Measurements from ENCODE around the gene EXD1.

EXD1 gene

GRCh38 chr15:41154412-41154811 lies 76.1 kb downstream of the EXD1 start:
- no peak overlapping the region for H3K4me3 ChIP-seq (ENCODE audit: low read depth, low read length, poor library complexity, severe bottlenecking)
- no peak overlapping the region for H3K4me2 ChIP-seq (ENCODE audit: low read length)

DNA sequence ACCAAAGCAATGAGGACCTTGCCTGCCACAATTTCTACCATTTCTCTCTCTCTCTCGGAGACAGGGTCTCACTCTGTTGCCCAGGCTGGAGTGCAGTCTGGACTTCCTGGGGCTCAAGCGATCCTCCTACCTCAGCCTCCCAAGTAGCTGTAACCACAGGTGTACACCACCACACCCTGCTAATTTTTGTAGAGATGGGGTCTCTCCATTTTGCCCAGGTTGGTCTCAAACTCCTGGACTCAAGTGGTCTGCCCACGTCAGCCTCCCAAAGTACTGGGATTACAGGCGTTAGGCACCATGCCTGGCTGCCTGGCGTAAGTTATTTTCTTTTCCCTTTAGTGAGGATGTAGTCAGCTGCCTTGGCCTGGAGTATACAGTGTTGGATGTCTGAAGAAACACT lies 76.8 kb downstream of the EXD1 start:
- Histone ChIP-seq H3K9ac (ENCODE audit: low read length) (no peak overlapping the region), H3K79me2 (ENCODE audit: insufficient read depth, low read length) (no peaks in the 10 kb centered on the region), H3F3A (ENCODE audit: insufficient read depth, low read length) (no peaks in the 10 kb centered on the region), H3K4me2 (ENCODE audit: low read length) (no peak overlapping the region), H2AFZ (ENCODE audit: low read length) (no peak overlapping the region), H3K27me3 (ENCODE audit: insufficient read depth, low read length) (no peaks in the 10 kb centered on the region; the same call in 1 of the 2 replicates), H3K9me2 (ENCODE audit: low read depth, low read length) (no peaks in the 10 kb centered on the region), H3K4me3 (ENCODE audit: low read depth, low read length, poor library complexity, severe bottlenecking) (no peak overlapping the region), H3K27ac (ENCODE audit: low read depth, low read length, poor library complexity, severe bottlenecking) (no peak overlapping the region), H4K20me1 (ENCODE audit: insufficient read depth, low read length) (no peaks in the 10 kb centered on the region), H3K36me3 (ENCODE audit: insufficient read depth, low read length) (no peaks in the 10 kb centered on the region), H3K9me3 (ENCODE audit: low read length) (no peaks in the 10 kb centered on the region), H3K4me1 (ENCODE audit: insufficient read depth, low read length, severe bottlenecking) (no peaks in the 10 kb centered on the region)
- TF ChIP-seq CTCF (IDR thresholded peaks at IDR 0.05; ENCODE audit: low read length) (no peak), EZH2 (IDR thresholded peaks at IDR 0.05; ENCODE audit: borderline replicate concordance, low read length) (no peak)

More at GRCh38 chr15:41154412-41154811, 76.1 kb downstream of the EXD1 start:
- H3K4me1 ChIP-seq (ENCODE audit: insufficient read depth, low read length, severe bottlenecking): no peaks in the 10 kb centered on the region
- no peaks in the 10 kb centered on the region for H3K36me3 ChIP-seq (ENCODE audit: insufficient read depth, low read length)
- H4K20me1 ChIP-seq (ENCODE audit: insufficient read depth, low read length): no peaks in the 10 kb centered on the region
- no peaks in the 10 kb centered on the region for H3K79me2 ChIP-seq (ENCODE audit: insufficient read depth, low read length)
- H3K9ac ChIP-seq (ENCODE audit: low read length): no peak overlapping the region
- no peaks in the 10 kb centered on the region for H3F3A ChIP-seq (ENCODE audit: insufficient read depth, low read length)
- no peaks in the 10 kb centered on the region for H3K9me3 ChIP-seq (ENCODE audit: low read length)
- no peak for TF ChIP-seq EZH2 (IDR thresholded peaks at IDR 0.05; ENCODE audit: borderline replicate concordance, low read length)
- no peaks in the 10 kb centered on the region for H3K9me2 ChIP-seq (ENCODE audit: low read depth, low read length)
- no peak overlapping the region for H3K27ac ChIP-seq (ENCODE audit: low read depth, low read length, poor library complexity, severe bottlenecking)
- H2AFZ ChIP-seq (ENCODE audit: low read length): no peak overlapping the region
- H3K27me3 ChIP-seq (ENCODE audit: insufficient read depth, low read length): no peaks in the 10 kb centered on the region; the same call in 1 of the 2 replicates

DNA sequence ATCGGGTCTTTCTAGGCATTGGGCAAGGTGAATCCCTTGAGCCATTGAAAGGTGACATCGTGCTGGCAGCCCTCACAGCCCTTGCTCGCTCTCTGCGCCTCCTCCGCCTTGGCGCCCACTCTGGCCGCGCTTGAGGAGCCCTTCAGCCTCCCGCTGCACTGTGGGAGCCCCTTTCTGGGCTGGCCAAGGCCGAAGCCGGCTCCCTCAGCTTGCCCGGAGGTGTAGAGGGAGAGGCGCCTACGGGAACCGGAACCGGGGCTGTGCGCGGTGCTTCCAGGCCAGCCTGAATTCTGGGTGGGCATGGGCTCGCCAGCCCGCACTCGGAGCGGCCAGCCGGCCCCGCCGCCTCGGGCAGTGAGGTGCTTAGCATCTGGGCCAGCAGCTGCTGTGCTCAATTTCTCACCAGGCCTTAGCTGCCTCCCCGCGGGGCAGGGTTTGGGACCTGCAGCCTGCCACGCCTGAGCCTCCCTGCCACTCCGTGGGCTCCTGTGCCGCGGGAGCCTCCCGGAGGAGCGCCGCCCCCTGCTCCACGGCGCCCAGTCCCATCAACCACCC lies 79.0 kb downstream of the EXD1 start:
- TF ChIP-seq CTCF (IDR thresholded peaks at IDR 0.05; ENCODE audit: low read length) (no peak), EZH2 (IDR thresholded peaks at IDR 0.05; ENCODE audit: borderline replicate concordance, low read length) (no peak)
- no peak overlapping the region for H3K9ac ChIP-seq (ENCODE audit: low read length)
- H3K27ac ChIP-seq (ENCODE audit: low read depth, low read length, poor library complexity, severe bottlenecking): no peak overlapping the region
- H3K36me3 ChIP-seq (ENCODE audit: insufficient read depth, low read length): no peaks in the 10 kb centered on the region
- no peaks in the 10 kb centered on the region for H4K20me1 ChIP-seq (ENCODE audit: insufficient read depth, low read length)
- H3K4me3 ChIP-seq (ENCODE audit: low read depth, low read length, poor library complexity, severe bottlenecking): no peak overlapping the region
- no peaks in the 10 kb centered on the region for H3K4me1 ChIP-seq (ENCODE audit: insufficient read depth, low read length, severe bottlenecking)
- H3F3A ChIP-seq (ENCODE audit: insufficient read depth, low read length): no peaks in the 10 kb centered on the region
- no peaks in the 10 kb centered on the region for H3K9me2 ChIP-seq (ENCODE audit: low read depth, low read length)
- H3K4me2 ChIP-seq (ENCODE audit: low read length): no peak overlapping the region
- H3K9me3 ChIP-seq (ENCODE audit: low read length): no peaks in the 10 kb centered on the region
- H2AFZ ChIP-seq (ENCODE audit: low read length): no peak overlapping the region
- H3K79me2 ChIP-seq (ENCODE audit: insufficient read depth, low read length): no peaks in the 10 kb centered on the region
- no peaks in the 10 kb centered on the region; the same call in 1 of the 2 replicates for H3K27me3 ChIP-seq (ENCODE audit: insufficient read depth, low read length)

DNA sequence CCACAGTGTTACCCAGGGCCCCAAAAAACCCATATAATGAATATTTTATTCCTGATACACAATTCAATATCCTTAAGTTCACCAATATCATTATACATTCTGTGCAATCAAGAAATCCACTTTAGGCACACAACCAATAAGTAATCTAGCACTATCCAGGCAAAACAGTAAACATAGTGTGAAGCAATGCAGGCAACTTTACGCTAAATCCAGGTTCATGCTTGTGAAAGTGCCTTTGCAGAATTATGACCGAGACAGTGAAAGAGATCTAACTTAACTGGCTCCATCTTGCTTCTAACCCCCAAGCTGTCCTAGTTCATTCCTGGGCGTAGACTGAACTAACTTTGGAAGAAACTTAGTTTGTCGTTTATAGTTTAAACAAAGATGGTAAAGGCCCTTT lies 80.3 kb downstream of the EXD1 start:
- no peaks in the 10 kb centered on the region for H3K4me1 ChIP-seq (ENCODE audit: insufficient read depth, low read length, severe bottlenecking)
- H3K79me2 ChIP-seq (ENCODE audit: insufficient read depth, low read length): no peaks in the 10 kb centered on the region
- H2AFZ ChIP-seq (ENCODE audit: low read length): no peak overlapping the region
- no peaks in the 10 kb centered on the region for H3K9me2 ChIP-seq (ENCODE audit: low read depth, low read length)
- H3K9ac ChIP-seq (ENCODE audit: low read length): no peak overlapping the region
- no peak overlapping the region for H3K4me3 ChIP-seq (ENCODE audit: low read depth, low read length, poor library complexity, severe bottlenecking)
- no peaks in the 10 kb centered on the region for H3F3A ChIP-seq (ENCODE audit: insufficient read depth, low read length)
- TF ChIP-seq CTCF (IDR thresholded peaks at IDR 0.05; ENCODE audit: low read length) (no peak), EZH2 (IDR thresholded peaks at IDR 0.05; ENCODE audit: borderline replicate concordance, low read length) (no peak)
- no peaks in the 10 kb centered on the region; the same call in 1 of the 2 replicates for H3K27me3 ChIP-seq (ENCODE audit: insufficient read depth, low read length)
- H3K27ac ChIP-seq (ENCODE audit: low read depth, low read length, poor library complexity, severe bottlenecking): no peak overlapping the region
- H4K20me1 ChIP-seq (ENCODE audit: insufficient read depth, low read length): no peaks in the 10 kb centered on the region
- H3K4me2 ChIP-seq (ENCODE audit: low read length): no peak overlapping the region
- no peaks in the 10 kb centered on the region for H3K9me3 ChIP-seq (ENCODE audit: low read length)
- no peaks in the 10 kb centered on the region for H3K36me3 ChIP-seq (ENCODE audit: insufficient read depth, low read length)

All from OCI-LY1 (cell line).